Measurements from ENCODE around the gene GRIK5. TPM values are rescaled to one million over a fixed set of nuclear protein-coding genes. Genes with fewer than 3 reads are reported as not detected.

Gene GRIK5
- total RNA-seq, 1 experiment from 2014 or later, result 0.61 TPM

DNA sequence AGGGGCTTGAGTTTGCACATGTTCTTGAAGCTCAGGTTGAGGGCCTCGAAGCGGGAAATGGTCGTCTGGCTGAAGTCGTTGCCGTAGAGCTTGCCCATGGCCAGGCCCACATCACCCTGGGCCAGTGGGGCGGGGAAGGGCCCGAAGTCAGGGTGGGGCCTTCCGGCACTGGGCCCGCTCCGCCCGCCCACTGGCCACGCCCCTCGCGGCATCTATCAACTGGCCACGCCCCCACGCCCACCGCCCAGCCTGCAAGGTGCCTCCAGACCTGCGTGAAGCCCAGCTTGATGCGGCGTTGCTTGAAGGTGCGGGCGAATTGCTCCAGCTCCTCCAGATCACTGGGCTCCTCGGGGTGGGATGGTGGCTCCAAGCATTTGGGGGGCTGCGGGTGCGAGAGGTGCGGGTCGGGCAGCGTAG lies 25.8 kb upstream of the GRIK5 start:
- TF ChIP-seq, protein P1, sequence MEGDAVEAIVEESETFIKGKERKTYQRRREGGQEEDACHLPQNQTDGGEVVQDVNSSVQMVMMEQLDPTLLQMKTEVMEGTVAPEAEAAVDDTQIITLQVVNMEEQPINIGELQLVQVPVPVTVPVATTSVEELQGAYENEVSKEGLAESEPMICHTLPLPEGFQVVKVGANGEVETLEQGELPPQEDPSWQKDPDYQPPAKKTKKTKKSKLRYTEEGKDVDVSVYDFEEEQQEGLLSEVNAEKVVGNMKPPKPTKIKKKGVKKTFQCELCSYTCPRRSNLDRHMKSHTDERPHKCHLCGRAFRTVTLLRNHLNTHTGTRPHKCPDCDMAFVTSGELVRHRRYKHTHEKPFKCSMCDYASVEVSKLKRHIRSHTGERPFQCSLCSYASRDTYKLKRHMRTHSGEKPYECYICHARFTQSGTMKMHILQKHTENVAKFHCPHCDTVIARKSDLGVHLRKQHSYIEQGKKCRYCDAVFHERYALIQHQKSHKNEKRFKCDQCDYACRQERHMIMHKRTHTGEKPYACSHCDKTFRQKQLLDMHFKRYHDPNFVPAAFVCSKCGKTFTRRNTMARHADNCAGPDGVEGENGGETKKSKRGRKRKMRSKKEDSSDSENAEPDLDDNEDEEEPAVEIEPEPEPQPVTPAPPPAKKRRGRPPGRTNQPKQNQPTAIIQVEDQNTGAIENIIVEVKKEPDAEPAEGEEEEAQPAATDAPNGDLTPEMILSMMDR (IDR thresholded peaks at IDR 0.05; ENCODE audit: unreplicated experiment), result no peak
- H3K9me3 Mint-ChIP-seq (ENCODE audit: low read depth, unreplicated experiment), result no peaks in the 10 kb centered on the region
- CTCF ChIA-PET, result interaction anchor here (0.6 to 0.7 kb wide), 2 partner anchors 48 to 223 kb away, joined by 5 read pairs; no protein-coding TSS in a partner anchor
- no peaks in the 10 kb centered on the region for H3K36me3 Mint-ChIP-seq (ENCODE audit: insufficient read depth, unreplicated experiment)
- DNase-seq, result no peak
- intact Hi-C loops (cut with micrococcal nuclease; ENCODE audit: unreplicated experiment), result loop anchor here (10.0 kb wide), 1 partner anchor 101 kb away; the partner anchor contains the start of gene ATP1A3
- H3K27me3 Mint-ChIP-seq (ENCODE audit: unreplicated experiment), result no peaks in the 10 kb centered on the region
- H3K4me3 Mint-ChIP-seq (ENCODE audit: low read depth, unreplicated experiment), result no peak overlapping the region
- no peak overlapping the region for H3K27ac Mint-ChIP-seq (ENCODE audit: unreplicated experiment)
- no TSS peak for BruUV-seq (replicated peaks)
- no peaks in the 10 kb centered on the region for H3K4me1 Mint-ChIP-seq (ENCODE audit: low read depth, unreplicated experiment)

DNA sequence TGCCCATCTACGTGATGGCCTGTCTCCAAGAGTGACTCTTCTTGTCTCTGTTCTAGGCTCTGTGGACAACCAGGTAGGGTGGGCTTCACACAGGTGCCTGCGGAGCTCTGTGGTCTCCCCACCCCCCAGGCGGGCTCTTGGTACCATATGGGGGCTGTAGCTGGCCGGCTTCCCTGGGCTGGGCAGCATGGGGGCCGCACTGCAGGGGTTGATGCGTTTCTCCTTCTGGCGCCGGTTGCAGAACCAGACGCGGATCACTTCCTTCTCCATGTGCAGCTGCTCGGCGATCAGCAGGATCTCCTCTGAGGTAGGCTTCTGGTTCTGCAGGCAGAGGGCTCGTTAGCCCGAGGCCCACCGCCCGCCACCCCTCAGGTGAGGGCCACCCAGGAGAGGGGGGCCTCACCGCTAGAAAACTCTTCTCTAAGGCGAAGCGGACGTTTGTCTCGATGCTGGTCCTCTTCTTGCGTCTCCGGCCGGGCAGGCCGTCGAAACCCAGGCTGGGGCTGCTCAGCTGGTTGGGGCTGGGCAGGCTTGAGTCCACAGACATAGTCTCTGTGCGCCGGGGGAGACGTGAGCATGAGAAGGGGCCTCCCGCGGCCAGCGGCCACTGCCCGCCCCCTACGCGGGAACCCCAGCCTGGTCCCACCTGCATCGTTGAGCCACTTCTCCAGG lies 25.3 kb upstream of the GRIK5 start:
- H3K27me3 Mint-ChIP-seq (ENCODE audit: unreplicated experiment), result no peaks in the 10 kb centered on the region
- no peaks in the 10 kb centered on the region for H3K9me3 Mint-ChIP-seq (ENCODE audit: low read depth, unreplicated experiment)
- no TSS peak for BruUV-seq (replicated peaks)
- DNase-seq, result no peak
- CTCF ChIA-PET, result interaction anchor here (0.6 to 0.7 kb wide), 2 partner anchors 49 to 223 kb away, joined by 5 read pairs; no protein-coding TSS in a partner anchor
- intact Hi-C loops (cut with micrococcal nuclease; ENCODE audit: unreplicated experiment), result loop anchor here (10.0 kb wide), 1 partner anchor 100 kb away; the partner anchor contains the start of gene ATP1A3
- no peaks in the 10 kb centered on the region for H3K4me1 Mint-ChIP-seq (ENCODE audit: low read depth, unreplicated experiment)
- TF ChIP-seq, protein P1 (IDR thresholded peaks at IDR 0.05; ENCODE audit: unreplicated experiment), result no peak
- no peak overlapping the region for H3K4me3 Mint-ChIP-seq (ENCODE audit: low read depth, unreplicated experiment)
- H3K27ac Mint-ChIP-seq (ENCODE audit: unreplicated experiment), result no peak overlapping the region
- H3K36me3 Mint-ChIP-seq (ENCODE audit: insufficient read depth, unreplicated experiment), result no peaks in the 10 kb centered on the region

- TF ChIP-seq, protein P1 (IDR thresholded peaks at IDR 0.05; ENCODE audit: unreplicated experiment), result no peak
- CTCF ChIA-PET, result no interaction called here
- H3K9me3 Mint-ChIP-seq (ENCODE audit: low read depth, unreplicated experiment), result no peaks in the 10 kb centered on the region
- no peak overlapping the region for H3K4me3 Mint-ChIP-seq (ENCODE audit: low read depth, unreplicated experiment)
- BruUV-seq (replicated peaks), result no TSS peak
- no peaks in the 10 kb centered on the region for H3K27me3 Mint-ChIP-seq (ENCODE audit: unreplicated experiment)
- H3K27ac Mint-ChIP-seq (ENCODE audit: unreplicated experiment), result no peak overlapping the region
- DNase-seq, result no peak
- H3K4me1 Mint-ChIP-seq (ENCODE audit: low read depth, unreplicated experiment), result peaks cover 1% of the 10 kb centered on the region
- H3K36me3 Mint-ChIP-seq (ENCODE audit: insufficient read depth, unreplicated experiment), result no peaks in the 10 kb centered on the region
- intact Hi-C loops (cut with micrococcal nuclease; ENCODE audit: unreplicated experiment), result loop anchor here (10.0 kb wide), 1 partner anchor 99 kb away; the partner anchor contains the start of gene ATP1A3
Observed at GRCh38 chr19:42093926-42094325, 23.9 kb upstream of the GRIK5 start.

- intact Hi-C loops (cut with micrococcal nuclease; ENCODE audit: unreplicated experiment), result loop anchor here (10.0 kb wide), 1 partner anchor 99 kb away; the partner anchor contains the start of gene ATP1A3
- H3K36me3 Mint-ChIP-seq (ENCODE audit: insufficient read depth, unreplicated experiment), result no peaks in the 10 kb centered on the region
- no peak overlapping the region for H3K4me3 Mint-ChIP-seq (ENCODE audit: low read depth, unreplicated experiment)
- TF ChIP-seq, protein P1 (IDR thresholded peaks at IDR 0.05; ENCODE audit: unreplicated experiment), result no peak
- H3K27me3 Mint-ChIP-seq (ENCODE audit: unreplicated experiment), result no peaks in the 10 kb centered on the region
- BruUV-seq (replicated peaks), result no TSS peak
- no peak overlapping the region for H3K27ac Mint-ChIP-seq (ENCODE audit: unreplicated experiment)
- CTCF ChIA-PET, result interaction anchor here (0.7 kb wide), 3 partner anchors 72 to 116 kb away, joined by 3 to 5 read pairs (median 3); no protein-coding TSS in a partner anchor
- no peak for DNase-seq
- H3K9me3 Mint-ChIP-seq (ENCODE audit: low read depth, unreplicated experiment), result no peaks in the 10 kb centered on the region
- H3K4me1 Mint-ChIP-seq (ENCODE audit: low read depth, unreplicated experiment), result peaks cover 5% of the 10 kb centered on the region
Observed at GRCh38 chr19:42093505-42093904, 23.5 kb upstream of the GRIK5 start.
